Neural cell (in vitro differentiated cells): Measurements from ENCODE around the gene APEX1. TPM values are rescaled to one million over a fixed set of nuclear protein-coding genes. Genes with fewer than 3 reads are reported as not detected.

Experiments used
- H2AFZ ChIP-seq: fragments of 200-600, 300-800 bp; sonication (generic), shearing (Covaris generic); 2 replicates; pipeline ENCODE4 v1.6.0; 2014; ENCODE audit warnings: low read depth, mild to moderate bottlenecking, antibody characterized with exemption, low read length, moderate library complexity
- H3F3A ChIP-seq: fragments of 200-600 bp; shearing (Covaris generic); 2 replicates; pipeline ENCODE4 v1.6.1; 2016; ENCODE audit warnings: mild to moderate bottlenecking, moderate library complexity, mixed read lengths, antibody characterized with exemption, low read length; ENCODE audit not compliant: insufficient read depth, poor library complexity, severe bottlenecking
- H3K27ac ChIP-seq: fragments of 200-600, 300-800 bp; sonication (generic), shearing (Covaris generic); 2 replicates; pipeline ENCODE4 v1.5.1; 2014; ENCODE audit warnings: mild to moderate bottlenecking, low read length, moderate library complexity
- H3K27me3 ChIP-seq: fragments of 300-800, 200-600 bp; sonication (generic), shearing (Covaris generic); 2 replicates; pipeline ENCODE4 v1.6.0; 2014; ENCODE audit warnings: mild to moderate bottlenecking, low read depth, low read length, moderate library complexity; ENCODE audit not compliant: insufficient read depth
- H3K36me3 ChIP-seq: fragments of 300-800, 200-600 bp; sonication (generic), shearing (Covaris generic); 2 replicates; pipeline ENCODE4 v1.5.1; 2014; ENCODE audit warnings: mild to moderate bottlenecking, antibody characterized with exemption, low read length, moderate library complexity; ENCODE audit not compliant: insufficient read depth
- H3K4me2 ChIP-seq: fragments of 300-800, 200-600 bp; sonication (generic), shearing (Covaris generic); 2 replicates; pipeline ENCODE4 v1.6.0; 2014; ENCODE audit warnings: mild to moderate bottlenecking, low read length
- H3K4me3 ChIP-seq: fragments of 300-800, 200-600 bp; sonication (generic), shearing (Covaris generic); 2 replicates; pipeline ENCODE4 v1.5.1; 2014; ENCODE audit warnings: mild to moderate bottlenecking, low read length, moderate library complexity
- H3K79me2 ChIP-seq: fragments of 200-600 bp; shearing (Covaris generic); replicated peaks from 2 replicates; pipeline ENCODE4 v1.6.0; 2014; ENCODE audit warnings: mild to moderate bottlenecking, low read length, moderate library complexity; ENCODE audit not compliant: insufficient read depth
- H3K9ac ChIP-seq: fragments of 300-800, 200-600 bp; sonication (generic), shearing (Covaris generic); 2 replicates; pipeline ENCODE4 v1.6.1; 2016; ENCODE audit warnings: mild to moderate bottlenecking, low read length, mixed read lengths
- H3K9me2 ChIP-seq: fragments of 200-600 bp; shearing (Covaris generic); 2 replicates; pipeline ENCODE4 v1.6.1; 2016; ENCODE audit warnings: mild to moderate bottlenecking, low read length, mixed read lengths; ENCODE audit not compliant: insufficient read depth
- H3K9me3 ChIP-seq: fragments of 200-600, 300-800 bp; sonication (generic), shearing (Covaris generic); 2 replicates; pipeline ENCODE4 v1.6.1; 2016; ENCODE audit warnings: mild to moderate bottlenecking, mixed run types, low read length, moderate library complexity, mixed read lengths
- H4K20me1 ChIP-seq: fragments of 200-600 bp; shearing (Covaris generic); 2 replicates; pipeline ENCODE4 v1.6.1; 2016; ENCODE audit warnings: mild to moderate bottlenecking, mixed run types; ENCODE audit not compliant: insufficient read depth
- EP300 ChIP-seq: fragments of 450-650 bp; conservative IDR thresholded peaks from 2 replicates; pipeline ENCODE4 v1.6.1; 2014; ENCODE audit warnings: antibody characterized with exemption, mild to moderate bottlenecking, moderate library complexity; ENCODE audit not compliant: poor library complexity, severe bottlenecking
- EZH2 ChIP-seq: fragments of 200-600, 300-800 bp; shearing (Covaris generic), sonication (generic); IDR thresholded peaks from 2 replicates; pipeline ENCODE4 v1.6.1; 2014; ENCODE audit warnings: antibody characterized with exemption, low read length, borderline replicate concordance, mild to moderate bottlenecking; ENCODE audit not compliant: insufficient read depth, poor library complexity, severe bottlenecking
- MXI1 ChIP-seq: fragments of 450-650 bp; conservative IDR thresholded peaks from 2 replicates; pipeline ENCODE4 v1.6.1; 2014; ENCODE audit warnings: antibody characterized with exemption, mild to moderate bottlenecking; ENCODE audit not compliant: poor library complexity, severe bottlenecking
- POLR2AphosphoS5 ChIP-seq: IDR thresholded peaks from 2 replicates; pipeline ENCODE4 v1.6.1; 2012
- RAD21 ChIP-seq: fragments of 450-650 bp; conservative IDR thresholded peaks from 2 replicates; pipeline ENCODE4 v1.6.1; 2014; ENCODE audit warnings: antibody characterized with exemption, mild to moderate bottlenecking, moderate library complexity
- SMC3 ChIP-seq: fragments of 450-650 bp; conservative IDR thresholded peaks from 2 replicates; pipeline ENCODE4 v1.6.1; 2014; ENCODE audit warnings: antibody characterized with exemption, mild to moderate bottlenecking, moderate library complexity; ENCODE audit not compliant: poor library complexity
- TAF1 ChIP-seq: IDR thresholded peaks from 2 replicates; pipeline ENCODE4 v1.6.1; 2012; ENCODE audit warnings: low read depth
- polyA plus RNA-seq: library from polyadenylated mRNA; depleted of rRNA; stranded (reverse); fragments of >200 nt; gene quantifications from 2 replicates; pipeline ENCODE4 v1.2.3, GENCODE V29; 2014
- TF ChIP-seq, protein P1 (sequence below): fragments of 450-650 bp; IDR thresholded peaks from 2 replicates; pipeline ENCODE4 v1.5.1; 2014; ENCODE audit warnings: antibody characterized with exemption, mild to moderate bottlenecking, moderate library complexity; ENCODE audit not compliant: poor library complexity, severe bottlenecking
- TF ChIP-seq, protein P2 (sequence below): IDR thresholded peaks from 2 replicates; pipeline ENCODE4 v1.6.1; 2012; ENCODE audit warnings: borderline replicate concordance

The APEX1 gene
- polyA plus RNA-seq, 1 donor from 2014 or later, result 44.5 TPM

DNA sequence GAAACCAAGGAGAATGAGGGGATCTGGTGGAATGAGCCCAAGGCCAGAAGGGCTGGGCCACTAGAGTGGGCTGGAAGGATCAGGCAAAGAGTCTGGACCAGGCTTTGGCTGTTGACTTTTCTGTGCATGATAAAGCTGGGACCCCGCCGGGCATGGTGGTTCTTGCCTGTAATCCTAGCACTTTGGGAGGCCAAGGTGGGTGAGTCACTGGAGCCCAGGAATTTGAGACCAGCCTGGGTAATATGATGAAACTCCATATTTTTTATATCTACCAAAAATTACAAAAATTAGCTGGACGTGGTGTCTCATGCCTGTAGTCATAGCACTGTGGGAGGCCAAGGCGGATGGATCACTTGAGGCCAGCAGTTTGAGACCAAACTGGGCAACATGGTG, 18.7 kb upstream of the APEX1 start:
- Histone ChIP-seq H3K4me2 (no peak overlapping the region), H3K27ac (no peak overlapping the region), H3K9ac (no peak overlapping the region), H3K9me3 (no peaks in the 10 kb centered on the region), H2AFZ (no peak overlapping the region), H3K79me2 (no peaks in the 10 kb centered on the region), H3K27me3 (no peaks in the 10 kb centered on the region), H3K36me3 (no peaks in the 10 kb centered on the region), H4K20me1 (no peaks in the 10 kb centered on the region), H3K9me2 (no peaks in the 10 kb centered on the region), H3K4me3 (no peak overlapping the region), H3F3A (no peaks in the 10 kb centered on the region)
- TF ChIP-seq SMC3 (no peak), TAF1 (no peak)

DNA sequence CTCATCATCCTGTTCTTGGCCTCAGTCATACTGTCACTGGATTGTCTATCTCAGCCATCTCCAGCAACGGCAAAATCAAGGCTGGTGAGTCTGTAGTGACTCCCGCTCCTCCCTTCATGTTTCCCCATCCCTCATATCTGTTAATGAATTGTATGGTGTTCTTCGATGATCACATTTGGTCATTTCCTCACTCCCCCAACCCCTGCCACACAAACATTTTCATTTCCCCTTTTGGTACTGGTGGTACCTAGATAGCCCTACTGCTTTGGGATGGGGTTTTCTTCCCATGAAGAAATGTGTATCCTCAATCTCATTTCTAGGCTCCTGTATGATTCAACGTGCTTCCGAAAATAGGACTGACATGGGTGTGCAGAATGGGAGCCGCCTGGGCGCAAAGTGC, 16.4 kb upstream of the APEX1 start:
- Histone ChIP-seq H3K9me3 (peaks cover 4% of the 10 kb centered on the region), H3K27ac (no peak overlapping the region), H4K20me1 (no peaks in the 10 kb centered on the region), H3K4me3 (no peak overlapping the region), H3K36me3 (no peaks in the 10 kb centered on the region), H3K9me2 (no peaks in the 10 kb centered on the region), H3K4me2 (no peak overlapping the region), H3F3A (no peaks in the 10 kb centered on the region), H3K9ac (no peak overlapping the region), H3K27me3 (no peaks in the 10 kb centered on the region), H3K79me2 (no peaks in the 10 kb centered on the region), H2AFZ (no peak overlapping the region)
- TF ChIP-seq TAF1, result no peak
- no peak for TF ChIP-seq EP300
- no peak for TF ChIP-seq SMC3
- TF ChIP-seq RAD21, result no peak
- no peak for TF ChIP-seq EZH2
- TF ChIP-seq, protein P1, sequence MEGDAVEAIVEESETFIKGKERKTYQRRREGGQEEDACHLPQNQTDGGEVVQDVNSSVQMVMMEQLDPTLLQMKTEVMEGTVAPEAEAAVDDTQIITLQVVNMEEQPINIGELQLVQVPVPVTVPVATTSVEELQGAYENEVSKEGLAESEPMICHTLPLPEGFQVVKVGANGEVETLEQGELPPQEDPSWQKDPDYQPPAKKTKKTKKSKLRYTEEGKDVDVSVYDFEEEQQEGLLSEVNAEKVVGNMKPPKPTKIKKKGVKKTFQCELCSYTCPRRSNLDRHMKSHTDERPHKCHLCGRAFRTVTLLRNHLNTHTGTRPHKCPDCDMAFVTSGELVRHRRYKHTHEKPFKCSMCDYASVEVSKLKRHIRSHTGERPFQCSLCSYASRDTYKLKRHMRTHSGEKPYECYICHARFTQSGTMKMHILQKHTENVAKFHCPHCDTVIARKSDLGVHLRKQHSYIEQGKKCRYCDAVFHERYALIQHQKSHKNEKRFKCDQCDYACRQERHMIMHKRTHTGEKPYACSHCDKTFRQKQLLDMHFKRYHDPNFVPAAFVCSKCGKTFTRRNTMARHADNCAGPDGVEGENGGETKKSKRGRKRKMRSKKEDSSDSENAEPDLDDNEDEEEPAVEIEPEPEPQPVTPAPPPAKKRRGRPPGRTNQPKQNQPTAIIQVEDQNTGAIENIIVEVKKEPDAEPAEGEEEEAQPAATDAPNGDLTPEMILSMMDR, result no peak
- TF ChIP-seq POLR2AphosphoS5, result no peak
- TF ChIP-seq MXI1, result no peak
- TF ChIP-seq, protein P2, sequence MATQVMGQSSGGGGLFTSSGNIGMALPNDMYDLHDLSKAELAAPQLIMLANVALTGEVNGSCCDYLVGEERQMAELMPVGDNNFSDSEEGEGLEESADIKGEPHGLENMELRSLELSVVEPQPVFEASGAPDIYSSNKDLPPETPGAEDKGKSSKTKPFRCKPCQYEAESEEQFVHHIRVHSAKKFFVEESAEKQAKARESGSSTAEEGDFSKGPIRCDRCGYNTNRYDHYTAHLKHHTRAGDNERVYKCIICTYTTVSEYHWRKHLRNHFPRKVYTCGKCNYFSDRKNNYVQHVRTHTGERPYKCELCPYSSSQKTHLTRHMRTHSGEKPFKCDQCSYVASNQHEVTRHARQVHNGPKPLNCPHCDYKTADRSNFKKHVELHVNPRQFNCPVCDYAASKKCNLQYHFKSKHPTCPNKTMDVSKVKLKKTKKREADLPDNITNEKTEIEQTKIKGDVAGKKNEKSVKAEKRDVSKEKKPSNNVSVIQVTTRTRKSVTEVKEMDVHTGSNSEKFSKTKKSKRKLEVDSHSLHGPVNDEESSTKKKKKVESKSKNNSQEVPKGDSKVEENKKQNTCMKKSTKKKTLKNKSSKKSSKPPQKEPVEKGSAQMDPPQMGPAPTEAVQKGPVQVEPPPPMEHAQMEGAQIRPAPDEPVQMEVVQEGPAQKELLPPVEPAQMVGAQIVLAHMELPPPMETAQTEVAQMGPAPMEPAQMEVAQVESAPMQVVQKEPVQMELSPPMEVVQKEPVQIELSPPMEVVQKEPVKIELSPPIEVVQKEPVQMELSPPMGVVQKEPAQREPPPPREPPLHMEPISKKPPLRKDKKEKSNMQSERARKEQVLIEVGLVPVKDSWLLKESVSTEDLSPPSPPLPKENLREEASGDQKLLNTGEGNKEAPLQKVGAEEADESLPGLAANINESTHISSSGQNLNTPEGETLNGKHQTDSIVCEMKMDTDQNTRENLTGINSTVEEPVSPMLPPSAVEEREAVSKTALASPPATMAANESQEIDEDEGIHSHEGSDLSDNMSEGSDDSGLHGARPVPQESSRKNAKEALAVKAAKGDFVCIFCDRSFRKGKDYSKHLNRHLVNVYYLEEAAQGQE, result no peak

DNA sequence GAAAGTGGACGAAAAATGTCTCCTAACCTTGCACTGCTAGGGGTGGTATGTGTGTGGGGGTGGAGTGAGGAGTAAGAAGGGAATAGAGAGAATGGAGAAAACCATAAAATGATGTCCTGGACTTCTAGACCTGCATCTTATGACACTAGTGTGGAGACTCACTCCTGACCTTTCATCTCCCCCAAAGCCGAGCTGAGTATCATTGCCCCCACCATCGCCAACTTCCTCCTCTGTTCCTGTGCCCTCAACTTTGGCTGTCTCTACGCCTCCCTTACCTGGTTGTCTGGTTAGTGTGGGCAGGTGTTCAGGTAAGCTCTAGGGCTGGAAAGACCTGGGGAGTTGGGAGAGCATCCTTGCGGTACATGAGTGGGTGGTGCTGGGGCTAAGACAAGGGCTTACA, 14.6 kb upstream of the APEX1 start:
- Histone ChIP-seq H3K27me3 (no peaks in the 10 kb centered on the region), H3K9me2 (no peaks in the 10 kb centered on the region), H3K4me3 (no peak overlapping the region), H3K9me3 (peaks cover 4% of the 10 kb centered on the region), H3K27ac (no peak overlapping the region), H4K20me1 (no peaks in the 10 kb centered on the region), H3K9ac (no peak overlapping the region), H2AFZ (no peak overlapping the region), H3F3A (no peaks in the 10 kb centered on the region), H3K79me2 (no peaks in the 10 kb centered on the region), H3K36me3 (no peaks in the 10 kb centered on the region), H3K4me2 (no peak overlapping the region)
- TF ChIP-seq POLR2AphosphoS5 (no peak), EP300 (no peak), SMC3 (no peak), MXI1 (no peak), EZH2 (no peak)
- TF ChIP-seq, protein P1, result no peak
